Measurements from ENCODE around the gene SPATA45.

- TF ChIP-seq, protein P1, sequence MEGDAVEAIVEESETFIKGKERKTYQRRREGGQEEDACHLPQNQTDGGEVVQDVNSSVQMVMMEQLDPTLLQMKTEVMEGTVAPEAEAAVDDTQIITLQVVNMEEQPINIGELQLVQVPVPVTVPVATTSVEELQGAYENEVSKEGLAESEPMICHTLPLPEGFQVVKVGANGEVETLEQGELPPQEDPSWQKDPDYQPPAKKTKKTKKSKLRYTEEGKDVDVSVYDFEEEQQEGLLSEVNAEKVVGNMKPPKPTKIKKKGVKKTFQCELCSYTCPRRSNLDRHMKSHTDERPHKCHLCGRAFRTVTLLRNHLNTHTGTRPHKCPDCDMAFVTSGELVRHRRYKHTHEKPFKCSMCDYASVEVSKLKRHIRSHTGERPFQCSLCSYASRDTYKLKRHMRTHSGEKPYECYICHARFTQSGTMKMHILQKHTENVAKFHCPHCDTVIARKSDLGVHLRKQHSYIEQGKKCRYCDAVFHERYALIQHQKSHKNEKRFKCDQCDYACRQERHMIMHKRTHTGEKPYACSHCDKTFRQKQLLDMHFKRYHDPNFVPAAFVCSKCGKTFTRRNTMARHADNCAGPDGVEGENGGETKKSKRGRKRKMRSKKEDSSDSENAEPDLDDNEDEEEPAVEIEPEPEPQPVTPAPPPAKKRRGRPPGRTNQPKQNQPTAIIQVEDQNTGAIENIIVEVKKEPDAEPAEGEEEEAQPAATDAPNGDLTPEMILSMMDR (IDR thresholded peaks at IDR 0.05): no peak
- TF ChIP-seq POLR2AphosphoS5 (IDR thresholded peaks at IDR 0.05) (no peak), POLR2A (IDR thresholded peaks at IDR 0.05) (no peak), EP300 (IDR thresholded peaks at IDR 0.05) (no peak)
These were observed 66.2 kb downstream of the SPATA45 start for GRCh38 chr1:212781225-212781624.
